ENCODE measurements around the gene FOXO4.

FOXO4 gene

GRCh38 chrX:71107762-71108360 is 12.2 kb downstream of the FOXO4 start:
- H3K9me3 ChIP-seq (ENCODE audit: insufficient read depth, low read depth, low read length): no peaks in the 10 kb centered on the region
- H4K91ac ChIP-seq (ENCODE audit: low read depth, low read length): peak overlapping the region; percentile 36
- no peak overlapping the region for H3K23ac ChIP-seq (ENCODE audit: low read length)
- H2BK5ac ChIP-seq (ENCODE audit: low read depth, low read length, poor library complexity): peak overlapping the region; percentile 12
- H3K27me3 ChIP-seq (ENCODE audit: insufficient read depth, low read length): no peaks in the 10 kb centered on the region
- peak overlapping the region; percentile 47 for H3K4me2 ChIP-seq (ENCODE audit: low read length)
- H2AK5ac ChIP-seq (ENCODE audit: low read length): no peak overlapping the region
- no peak overlapping the region for H3K14ac ChIP-seq (ENCODE audit: low read length)
- no peak overlapping the region for H3K4me3 ChIP-seq (ENCODE audit: low read depth, low read length)
- no peak overlapping the region for H3K18ac ChIP-seq (ENCODE audit: low read length)
- no peaks in the 10 kb centered on the region for H3K79me2 ChIP-seq (ENCODE audit: control insufficient read depth, insufficient read depth, low read length, poor library complexity)
- peaks cover 14 to 30% of the 10 kb centered on the region in 2 experiments for H3K4me1 ChIP-seq (ENCODE audit: control insufficient read depth in 1 of 2, insufficient read depth in 2 of 2, low read length in 2 of 2)
- no peak overlapping the region for H2AFZ ChIP-seq (ENCODE audit: insufficient read depth, low read length, poor library complexity)
- peak overlapping the region; percentile 61 for H3K27ac ChIP-seq (ENCODE audit: low read depth, low read length)
- H4K12ac ChIP-seq (ENCODE audit: low read depth, low read length): no peak overlapping the region
- H3K36me3 ChIP-seq (ENCODE audit: control insufficient read depth in 1 of 2, insufficient read depth in 2 of 2, low read length in 2 of 2): no peaks in the 10 kb centered on the region
- H3K4ac ChIP-seq (ENCODE audit: low read depth, low read length): no peak overlapping the region
- H3K79me1 ChIP-seq (ENCODE audit: low read length): peaks cover 7% of the 10 kb centered on the region
- no peak overlapping the region for H4K8ac ChIP-seq (ENCODE audit: low read depth, low read length)
- peak overlapping the region; percentile 61 for H2BK12ac ChIP-seq (ENCODE audit: low read length)
- no CpG with 5 or more reads among the region's 9 CpGs for WGBS (ENCODE audit: extremely low coverage, insufficient coverage, insufficient read length)
- no peak overlapping the region for H2BK120ac ChIP-seq (ENCODE audit: insufficient read depth, low read length, poor library complexity)
- no peak overlapping the region for H3K9ac ChIP-seq (ENCODE audit: low read length)
- DNase-seq: no peak

DNA sequence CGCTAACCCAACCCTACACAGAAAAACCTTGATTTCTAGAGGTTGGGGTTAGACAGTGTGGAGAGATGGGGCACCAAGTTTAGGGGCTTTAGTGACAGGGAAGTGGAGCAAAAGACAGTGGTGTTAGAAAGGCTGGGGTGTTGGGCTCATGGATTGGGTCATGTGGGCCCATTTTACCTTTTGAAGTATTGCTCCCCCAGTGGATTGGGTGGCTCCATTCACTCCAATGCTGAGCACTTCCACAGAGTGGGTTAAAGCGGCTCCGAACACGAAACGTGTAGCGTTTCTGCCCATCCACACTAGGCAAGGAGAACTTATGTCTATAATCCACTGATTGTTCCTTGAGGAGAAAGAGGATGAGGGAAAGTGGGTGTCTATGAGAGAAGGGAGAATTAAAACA is 13.4 kb downstream of the FOXO4 start:
- peak overlapping the region; percentile 57 for H4K91ac ChIP-seq (ENCODE audit: low read depth, low read length)
- DNase-seq: no peak
- H2BK120ac ChIP-seq (ENCODE audit: insufficient read depth, low read length, poor library complexity): peak overlapping the region; percentile 38
- H3K36me3 ChIP-seq (ENCODE audit: control insufficient read depth in 1 of 2, insufficient read depth in 2 of 2, low read length in 2 of 2): no peaks in the 10 kb centered on the region
- no peak overlapping the region for H3K4me2 ChIP-seq (ENCODE audit: low read length)
- H3K23ac ChIP-seq (ENCODE audit: low read length): no peak overlapping the region
- H2BK12ac ChIP-seq (ENCODE audit: low read length): no peak overlapping the region
- no peak overlapping the region for H2BK5ac ChIP-seq (ENCODE audit: low read depth, low read length, poor library complexity)
- H3K9me3 ChIP-seq (ENCODE audit: insufficient read depth, low read depth, low read length): no peaks in the 10 kb centered on the region
- peaks cover 5% of the 10 kb centered on the region for H3K79me1 ChIP-seq (ENCODE audit: low read length)
- H4K8ac ChIP-seq (ENCODE audit: low read depth, low read length): no peak overlapping the region
- no peak overlapping the region for H3K4ac ChIP-seq (ENCODE audit: low read depth, low read length)
- no peak overlapping the region for H3K27ac ChIP-seq (ENCODE audit: low read depth, low read length)
- H3K4me3 ChIP-seq (ENCODE audit: low read depth, low read length): no peak overlapping the region
- 100% methylated on average over 1 of the region's 6 CpGs for WGBS (ENCODE audit: extremely low coverage, insufficient coverage, insufficient read length)
- H3K9ac ChIP-seq (ENCODE audit: low read length): no peak overlapping the region
- peaks cover 12 to 22% of the 10 kb centered on the region in 2 experiments for H3K4me1 ChIP-seq (ENCODE audit: control insufficient read depth in 1 of 2, insufficient read depth in 2 of 2, low read length in 2 of 2)
- H3K14ac ChIP-seq (ENCODE audit: low read length): no peak overlapping the region
- no peak overlapping the region for H4K12ac ChIP-seq (ENCODE audit: low read depth, low read length)
- no peak overlapping the region for H3K18ac ChIP-seq (ENCODE audit: low read length)
- H2AK5ac ChIP-seq (ENCODE audit: low read length): no peak overlapping the region
- no peak overlapping the region for H2AFZ ChIP-seq (ENCODE audit: insufficient read depth, low read length, poor library complexity)
- no peaks in the 10 kb centered on the region for H3K27me3 ChIP-seq (ENCODE audit: insufficient read depth, low read length)
- H3K79me2 ChIP-seq (ENCODE audit: control insufficient read depth, insufficient read depth, low read length, poor library complexity): no peaks in the 10 kb centered on the region

DNA sequence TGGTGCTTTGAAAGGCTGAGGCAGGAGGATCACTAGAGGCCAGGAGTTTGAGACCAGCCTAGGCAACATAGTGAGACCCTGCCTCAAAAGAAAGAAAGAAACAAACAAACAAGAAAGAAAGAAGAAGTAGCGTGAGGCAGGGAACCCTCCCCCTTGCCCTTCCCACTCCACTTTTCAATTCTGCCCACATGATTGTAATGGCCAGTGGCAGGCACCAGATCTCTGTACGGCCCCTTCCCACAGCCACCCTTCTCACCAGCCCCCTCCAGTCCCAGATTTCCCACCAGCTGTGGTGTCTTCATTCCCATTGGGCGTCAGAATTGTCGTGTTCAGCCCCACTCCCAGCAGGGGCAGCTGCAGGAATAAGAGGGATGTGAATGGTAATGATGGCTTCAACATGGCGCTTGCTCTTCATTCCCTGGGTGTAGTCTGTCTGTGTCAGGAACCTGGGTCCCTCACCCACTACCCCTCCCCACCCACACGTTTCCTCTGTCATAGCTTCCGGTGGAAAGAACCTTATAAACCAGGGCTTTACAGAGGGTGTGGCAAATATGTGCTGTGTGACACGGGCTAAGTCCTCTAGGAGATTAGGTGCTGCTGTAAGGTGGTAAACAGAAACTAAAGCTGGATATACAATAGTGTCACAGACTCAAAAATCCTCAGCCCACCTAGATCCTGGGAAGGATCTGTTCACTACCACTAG is 15.6 kb downstream of the FOXO4 start, which contains the start of gene IL2RG:
Gene IL2RG, minus strand, starts transcription at position 437 of the 703 bp plus-strand sequence. Its CDS starts 38 bp downstream, at position 399.
- peak within 1 kb of the TSS; percentile 64 for H2BK12ac ChIP-seq (ENCODE audit: low read length)
- no peak within 1 kb of the TSS for H3K4me2 ChIP-seq (ENCODE audit: low read length)
- H3K4ac ChIP-seq (ENCODE audit: low read depth, low read length): no peak within 1 kb of the TSS
- H2AK5ac ChIP-seq (ENCODE audit: low read length): peak within 1 kb of the TSS; percentile 62
- no peak within 1 kb of the TSS for H3K14ac ChIP-seq (ENCODE audit: low read length)
- no peak within 1 kb of the TSS for H4K91ac ChIP-seq (ENCODE audit: low read depth, low read length)
- no peak for DNase-seq
- H3K4me1 ChIP-seq (ENCODE audit: control insufficient read depth in 1 of 2, insufficient read depth in 2 of 2, low read length in 2 of 2): peaks cover 7 to 15% of the 10 kb centered on the region in 2 experiments
- no peak within 1 kb of the TSS for H2BK120ac ChIP-seq (ENCODE audit: insufficient read depth, low read length, poor library complexity)
- peak within 1 kb of the TSS; percentile 28 for H4K8ac ChIP-seq (ENCODE audit: low read depth, low read length)
- H2BK5ac ChIP-seq (ENCODE audit: low read depth, low read length, poor library complexity): no peak within 1 kb of the TSS
- no peak within 1 kb of the TSS for H3K23ac ChIP-seq (ENCODE audit: low read length)
- H3K79me2 ChIP-seq (ENCODE audit: control insufficient read depth, insufficient read depth, low read length, poor library complexity): no peaks in the 10 kb centered on the region
- no peaks in the 10 kb centered on the region for H3K36me3 ChIP-seq (ENCODE audit: control insufficient read depth in 1 of 2, insufficient read depth in 2 of 2, low read length in 2 of 2)
- H3K27me3 ChIP-seq (ENCODE audit: insufficient read depth, low read length): no peaks in the 10 kb centered on the region
- peaks cover 3% of the 10 kb centered on the region for H3K79me1 ChIP-seq (ENCODE audit: low read length)
- no peak within 1 kb of the TSS for H3K18ac ChIP-seq (ENCODE audit: low read length)
- no peaks in the 10 kb centered on the region for H3K9me3 ChIP-seq (ENCODE audit: insufficient read depth, low read depth, low read length)
- H4K12ac ChIP-seq (ENCODE audit: low read depth, low read length): no peak within 1 kb of the TSS
- H2AFZ ChIP-seq (ENCODE audit: insufficient read depth, low read length, poor library complexity): no peak within 1 kb of the TSS
- no peak within 1 kb of the TSS for H3K4me3 ChIP-seq (ENCODE audit: low read depth, low read length)
- H3K27ac ChIP-seq (ENCODE audit: low read depth, low read length): no peak within 1 kb of the TSS
- H3K9ac ChIP-seq (ENCODE audit: low read length): no peak within 1 kb of the TSS
- WGBS (ENCODE audit: extremely low coverage, insufficient coverage, insufficient read length): no CpG with 5 or more reads among the region's 8 CpGs

DNA sequence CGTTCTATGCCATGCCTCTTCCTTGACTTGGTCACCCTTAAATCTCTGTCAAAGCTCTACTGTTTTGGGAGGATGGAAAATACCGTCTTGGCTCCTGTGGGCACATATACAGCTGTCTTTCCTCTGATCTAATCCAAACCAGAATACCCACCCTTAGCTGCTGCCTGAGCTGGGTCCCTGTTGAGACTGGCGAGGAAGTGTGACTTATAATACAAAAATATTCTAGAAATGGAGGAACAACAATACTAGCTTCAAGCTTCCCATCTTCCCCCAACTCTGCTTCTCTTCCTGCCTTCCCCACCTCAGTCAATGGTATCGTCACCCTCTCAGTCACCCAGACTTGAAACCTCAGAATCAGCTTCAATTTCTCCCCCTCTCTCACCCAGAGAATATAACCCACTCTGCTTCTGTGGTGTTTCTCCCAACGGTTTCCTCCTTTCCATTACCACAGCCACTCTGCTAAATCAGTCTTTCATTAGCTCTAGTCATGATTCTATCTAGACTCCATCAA is 16.3 kb downstream of the FOXO4 start:
- no peak overlapping the region for H3K23ac ChIP-seq (ENCODE audit: low read length)
- no peaks in the 10 kb centered on the region for H3K36me3 ChIP-seq (ENCODE audit: control insufficient read depth in 1 of 2, insufficient read depth in 2 of 2, low read length in 2 of 2)
- no peak overlapping the region for H2BK12ac ChIP-seq (ENCODE audit: low read length)
- H3K14ac ChIP-seq (ENCODE audit: low read length): no peak overlapping the region
- H4K91ac ChIP-seq (ENCODE audit: low read depth, low read length): no peak overlapping the region
- H3K27ac ChIP-seq (ENCODE audit: low read depth, low read length): no peak overlapping the region
- H4K12ac ChIP-seq (ENCODE audit: low read depth, low read length): no peak overlapping the region
- H2BK5ac ChIP-seq (ENCODE audit: low read depth, low read length, poor library complexity): no peak overlapping the region
- H3K79me2 ChIP-seq (ENCODE audit: control insufficient read depth, insufficient read depth, low read length, poor library complexity): no peaks in the 10 kb centered on the region
- H3K9ac ChIP-seq (ENCODE audit: low read length): no peak overlapping the region
- H2AK5ac ChIP-seq (ENCODE audit: low read length): no peak overlapping the region
- no peak overlapping the region for H4K8ac ChIP-seq (ENCODE audit: low read depth, low read length)
- no peaks in the 10 kb centered on the region for H3K9me3 ChIP-seq (ENCODE audit: insufficient read depth, low read depth, low read length)
- H2BK120ac ChIP-seq (ENCODE audit: insufficient read depth, low read length, poor library complexity): no peak overlapping the region
- DNase-seq: no peak
- H3K79me1 ChIP-seq (ENCODE audit: low read length): peaks cover 3% of the 10 kb centered on the region
- H3K4ac ChIP-seq (ENCODE audit: low read depth, low read length): no peak overlapping the region
- H3K27me3 ChIP-seq (ENCODE audit: insufficient read depth, low read length): no peaks in the 10 kb centered on the region
- H3K18ac ChIP-seq (ENCODE audit: low read length): no peak overlapping the region
- peaks cover 4 to 12% of the 10 kb centered on the region in 2 experiments for H3K4me1 ChIP-seq (ENCODE audit: control insufficient read depth in 1 of 2, insufficient read depth in 2 of 2, low read length in 2 of 2)
- no peak overlapping the region for H2AFZ ChIP-seq (ENCODE audit: insufficient read depth, low read length, poor library complexity)
- no CpG with 5 or more reads among the region's 5 CpGs for WGBS (ENCODE audit: extremely low coverage, insufficient coverage, insufficient read length)
- H3K4me3 ChIP-seq (ENCODE audit: low read depth, low read length): no peak overlapping the region
- H3K4me2 ChIP-seq (ENCODE audit: low read length): no peak overlapping the region
